GM18520 (cell line): ENCODE data around the gene DNAH2.

Experiments used
- ATAC-seq: cut with Tn5 transposase; IDR thresholded peaks from one replicate; pipeline ENCODE4 v1.9.1; 2021; ENCODE audit not compliant: unreplicated experiment

Gene DNAH2

GRCh38 chr17:7716901-7717755 is at the start of gene DNAH2:
Gene DNAH2, plus strand, starts transcription at chr17:7717744. Its CDS starts 1,991 bp downstream, at chr17:7719735.
- no peak for ATAC-seq

- no peak for ATAC-seq
Measured at GRCh38 chr17:7668482-7668881, 49.1 kb upstream of the DNAH2 start.

GRCh38 chr17:7673239-7673638 is 44.3 kb upstream of the DNAH2 start:
- ATAC-seq, result no peak

GRCh38 chr17:7674934-7675333 is 42.6 kb upstream of the DNAH2 start:
- ATAC-seq, result no peak

GRCh38 chr17:7676533-7676932 is 41.0 kb upstream of the DNAH2 start:
- ATAC-seq, result no peak

GRCh38 chr17:7677388-7678067 is 40.0 kb upstream of the DNAH2 start:
- no peak for ATAC-seq

GRCh38 chr17:7684851-7685532 is 32.6 kb upstream of the DNAH2 start:
- ATAC-seq, result no peak

- ATAC-seq, result peak; percentile 46
Measured at GRCh38 chr17:7685533-7686221, 31.9 kb upstream of the DNAH2 start.

- ATAC-seq, result peak; percentile 34
Measured at GRCh38 chr17:7686222-7687071, 31.1 kb upstream of the DNAH2 start.

GRCh38 chr17:7687072-7687907 is 30.3 kb upstream of the DNAH2 start, which contains the start of gene TP53:
Gene TP53, minus strand, starts transcription at chr17:7687490. Its CDS starts 10,896 bp downstream, at chr17:7676594.
- no peak for ATAC-seq

- ATAC-seq, result peak; percentile 60
Measured at GRCh38 chr17:7687908-7688807, 29.4 kb upstream of the DNAH2 start, which contains the start of gene WRAP53. Gene WRAP53, plus strand, starts transcription at chr17:7688477. Its CDS starts 172 bp downstream, at chr17:7688649.

- no peak for ATAC-seq
Measured at GRCh38 chr17:7688808-7689316, 28.7 kb upstream of the DNAH2 start.

GRCh38 chr17:7695586-7695985 is 22.0 kb upstream of the DNAH2 start:
- ATAC-seq, result no peak

- no peak for ATAC-seq
Measured at GRCh38 chr17:7697828-7698588, 19.5 kb upstream of the DNAH2 start.

GRCh38 chr17:7700510-7700909 is 17.0 kb upstream of the DNAH2 start:
- no peak for ATAC-seq

- ATAC-seq, result no peak
Measured at GRCh38 chr17:7701681-7702080, 15.9 kb upstream of the DNAH2 start.

- ATAC-seq, result no peak
Measured at GRCh38 chr17:7702776-7703175, 14.8 kb upstream of the DNAH2 start.
